ENCODE results near the gene SLC5A11.
"Not testable (repeated sequence)": the region's sequence is repeated elsewhere in the genome, so short reads cannot be mapped to it uniquely, and the experiment has no call there.

Gene SLC5A11

DNA sequence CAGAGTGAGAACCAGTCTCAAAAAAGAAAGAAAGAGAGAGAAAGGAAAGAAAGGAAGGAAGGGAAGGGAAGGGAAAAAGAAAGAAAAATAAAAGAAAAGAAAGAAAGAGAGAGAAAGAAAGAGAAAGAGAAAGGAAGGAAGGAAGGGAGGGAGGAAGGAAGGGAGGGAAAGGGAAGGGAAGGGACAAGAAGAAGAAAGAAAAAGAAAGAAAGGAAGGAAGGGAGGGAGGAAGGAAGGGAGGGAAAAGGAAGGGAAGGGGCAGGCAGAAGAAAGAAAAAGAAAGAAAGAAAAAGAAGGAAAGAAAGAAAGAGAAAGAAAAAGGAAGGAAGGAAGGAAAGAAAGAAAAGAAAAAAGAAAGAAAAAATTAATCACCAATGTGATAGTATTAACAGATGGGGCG is 15.7 kb downstream of the SLC5A11 start:
- no peak for DNase-seq (ENCODE audit: low read depth)

- DNase-seq (ENCODE audit: low read depth) = no peak
These were observed 18.0 kb downstream of the SLC5A11 start for GRCh38 chr16:24863582-24864437.

DNA sequence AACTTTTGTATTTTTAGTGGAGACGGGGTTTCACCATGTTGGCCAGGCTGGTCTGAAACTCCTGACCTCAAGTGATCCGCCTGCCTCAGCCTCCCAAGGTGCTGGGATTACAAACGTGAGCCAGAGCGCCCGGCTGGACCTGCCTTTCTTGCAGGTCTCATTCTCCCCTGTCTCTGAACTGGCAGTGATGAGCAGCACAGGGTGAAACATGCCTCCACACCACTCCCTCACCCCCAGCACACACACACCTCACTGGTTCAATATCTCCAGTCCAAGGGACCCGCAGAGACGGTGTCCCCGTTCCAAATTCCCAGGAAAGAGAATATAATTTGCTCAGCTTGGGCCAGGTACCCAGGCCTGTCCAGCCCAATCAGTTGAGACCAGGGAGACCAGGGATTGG is 23.3 kb downstream of the SLC5A11 start:
- DNase-seq (ENCODE audit: low read depth) = no peak

DNA sequence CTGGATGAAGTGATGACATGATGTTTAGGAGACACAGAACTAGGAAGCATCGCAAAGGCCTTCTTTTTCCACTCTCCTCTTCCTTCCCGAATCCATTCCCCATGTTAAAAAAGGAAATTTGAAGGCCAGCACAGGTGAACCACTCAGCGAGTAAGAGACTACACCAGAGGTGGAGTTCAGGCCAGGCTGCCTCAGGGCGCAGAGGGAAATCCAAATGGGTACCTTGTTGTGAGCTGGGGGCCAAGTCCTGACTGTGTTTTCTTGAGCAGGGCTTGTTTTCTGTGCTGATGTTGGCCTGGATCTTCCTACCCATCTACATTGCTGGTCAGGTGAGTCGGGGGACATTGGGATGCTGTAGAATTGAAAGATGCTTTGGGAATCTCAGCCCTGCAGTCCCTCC is 26.1 kb downstream of the SLC5A11 start:
- no peak for DNase-seq (ENCODE audit: low read depth)

- no peak for DNase-seq (ENCODE audit: low read depth)
These were observed 27.3 kb downstream of the SLC5A11 start for GRCh38 chr16:24873028-24873427.

GRCh38 chr16:24875466-24875865 is 29.7 kb downstream of the SLC5A11 start:
- DNase-seq (ENCODE audit: low read depth) = no peak

DNA sequence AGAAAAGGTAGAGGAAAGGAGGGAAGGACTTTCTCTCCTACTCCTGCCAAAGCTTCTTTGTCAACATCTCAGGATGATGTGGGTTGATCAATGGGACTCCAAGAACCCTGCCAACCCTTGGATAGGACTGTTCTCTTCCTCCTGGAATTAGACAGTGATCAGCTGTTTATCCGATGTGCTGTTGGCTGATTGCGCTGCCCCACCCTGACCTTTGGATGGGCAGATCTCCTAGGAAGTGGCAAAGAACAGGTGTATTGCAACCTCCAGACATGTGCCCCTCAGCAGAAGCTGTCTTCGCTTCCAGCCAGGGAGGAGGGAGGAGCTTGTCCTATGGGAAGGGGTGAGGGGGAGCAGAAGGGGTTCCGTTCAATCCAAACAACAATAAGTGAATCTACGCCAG is 30.5 kb downstream of the SLC5A11 start:
- no peak for DNase-seq (ENCODE audit: low read depth)

GRCh38 chr16:24879684-24880083 is 33.9 kb downstream of the SLC5A11 start:
- no peak for DNase-seq (ENCODE audit: low read depth)

- DNase-seq (ENCODE audit: low read depth) = no peak
These were observed 38.0 kb downstream of the SLC5A11 start for GRCh38 chr16:24883714-24884151.

- DNase-seq (ENCODE audit: low read depth) = no peak
These were observed 41.7 kb downstream of the SLC5A11 start for GRCh38 chr16:24887472-24887871.

- no peak for DNase-seq (ENCODE audit: low read depth)
These were observed 45.0 kb downstream of the SLC5A11 start for GRCh38 chr16:24890746-24891145.

GRCh38 chr16:24896439-24896838 is 50.7 kb downstream of the SLC5A11 start:
- no peak for DNase-seq (ENCODE audit: low read depth)

GRCh38 chr16:24897522-24897921 is 51.8 kb downstream of the SLC5A11 start:
- not testable (repeated sequence) for DNase-seq (ENCODE audit: low read depth)

- DNase-seq (ENCODE audit: low read depth) = no peak
These were observed 54.5 kb downstream of the SLC5A11 start for GRCh38 chr16:24900230-24900629.

DNA sequence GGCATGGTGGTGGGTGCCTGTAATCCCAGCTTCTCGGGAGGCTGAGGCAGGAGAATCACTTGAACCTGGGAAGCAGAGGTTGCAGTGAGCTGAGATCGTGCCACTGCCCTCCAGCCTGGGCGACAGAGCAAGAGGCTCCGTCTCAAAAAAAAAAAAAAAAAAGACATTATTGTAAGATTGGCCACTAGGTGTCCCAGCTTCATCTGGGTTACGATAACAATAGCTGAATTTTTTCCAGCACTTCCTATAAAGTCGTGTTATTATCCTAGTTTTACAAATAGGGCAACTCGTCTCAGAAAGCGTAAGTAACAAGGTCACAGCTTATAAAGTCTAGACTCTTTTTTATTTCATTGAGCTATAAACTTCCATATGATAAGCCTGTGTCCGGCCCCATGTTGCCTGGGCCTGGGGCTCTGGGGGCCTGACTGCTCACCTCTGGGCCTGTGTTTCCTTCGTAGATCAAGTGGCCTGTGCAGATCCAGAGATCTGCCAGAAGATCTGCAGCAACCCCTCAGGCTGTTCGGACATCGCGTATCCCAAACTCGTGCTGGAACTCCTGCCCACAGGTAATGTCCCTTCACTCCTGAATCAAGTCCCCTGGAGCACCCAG is 60.5 kb downstream of the SLC5A11 start:
- DNase-seq (ENCODE audit: low read depth) = no peak

DNA sequence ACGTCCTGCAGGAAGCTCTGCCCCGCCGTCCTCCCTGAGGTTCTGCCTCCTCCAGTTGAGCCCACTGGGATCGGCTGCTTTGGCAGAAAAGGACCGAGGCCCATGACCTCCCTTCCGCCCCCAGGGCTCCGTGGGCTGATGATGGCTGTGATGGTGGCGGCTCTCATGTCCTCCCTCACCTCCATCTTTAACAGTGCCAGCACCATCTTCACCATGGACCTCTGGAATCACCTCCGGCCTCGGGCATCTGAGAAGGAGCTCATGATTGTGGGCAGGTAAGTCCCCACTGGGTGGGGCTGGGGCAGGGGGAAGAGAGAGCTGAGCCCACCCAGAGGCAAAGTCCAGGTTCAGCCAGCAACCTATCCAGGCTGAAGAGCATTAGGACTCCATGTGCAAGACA is 61.1 kb downstream of the SLC5A11 start:
- no peak for DNase-seq (ENCODE audit: low read depth)

DNA sequence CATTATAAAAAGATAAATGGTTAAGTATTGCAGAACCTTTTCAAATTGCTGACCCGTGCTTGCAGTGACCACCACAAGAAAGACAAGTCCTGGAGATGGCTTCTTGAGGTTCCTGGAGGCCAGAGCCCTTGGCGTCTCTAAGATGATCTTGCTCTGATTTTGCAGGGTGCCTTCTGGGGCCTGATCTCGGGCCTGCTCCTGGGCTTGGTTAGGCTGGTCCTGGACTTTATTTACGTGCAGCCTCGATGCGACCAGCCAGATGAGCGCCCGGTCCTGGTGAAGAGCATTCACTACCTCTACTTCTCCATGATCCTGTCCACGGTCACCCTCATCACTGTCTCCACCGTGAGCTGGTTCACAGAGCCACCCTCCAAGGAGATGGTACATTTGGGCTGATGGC is 63.0 kb downstream of the SLC5A11 start:
- DNase-seq (ENCODE audit: low read depth) = no peak

DNA sequence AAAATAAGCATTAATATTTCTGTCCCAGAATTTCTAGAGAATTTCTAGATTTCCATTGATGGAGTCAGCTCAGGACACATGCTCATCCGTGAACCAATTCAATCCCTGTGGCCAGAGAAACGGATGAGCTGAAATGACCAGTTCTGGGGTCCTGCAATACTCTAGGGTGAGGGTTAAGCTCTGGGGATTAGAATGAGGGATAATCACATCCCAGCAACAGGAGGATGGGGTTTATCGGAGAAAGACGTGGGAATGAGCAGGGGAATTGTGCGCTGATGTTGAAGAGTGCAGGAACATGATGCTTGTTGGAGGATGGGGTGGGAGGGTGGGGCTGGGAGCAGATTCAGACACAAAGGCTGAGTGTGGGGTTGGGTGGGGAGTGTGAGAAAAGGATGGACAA is 64.1 kb downstream of the SLC5A11 start:
- no peak for DNase-seq (ENCODE audit: low read depth)

DNA sequence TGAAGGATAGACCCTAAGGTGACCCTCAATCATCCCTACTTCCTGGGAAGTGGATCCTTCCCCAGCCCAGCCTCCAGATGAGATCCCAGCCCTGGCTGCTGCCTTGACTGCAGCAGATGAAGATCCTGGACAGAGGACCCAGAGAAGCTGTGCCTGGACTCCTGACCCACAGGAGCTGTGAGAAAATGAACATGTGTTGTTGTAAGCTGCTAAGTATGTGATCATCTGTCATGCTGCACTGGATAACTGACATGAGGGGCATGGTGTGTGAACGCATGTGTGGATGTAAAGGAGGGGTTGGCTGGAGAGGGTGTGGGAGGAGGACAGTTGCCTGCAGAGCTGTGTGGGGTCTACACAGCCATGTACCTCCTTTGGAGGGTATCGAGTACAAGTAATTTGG is 69.3 kb downstream of the SLC5A11 start:
- no peak for DNase-seq (ENCODE audit: low read depth)

DNA sequence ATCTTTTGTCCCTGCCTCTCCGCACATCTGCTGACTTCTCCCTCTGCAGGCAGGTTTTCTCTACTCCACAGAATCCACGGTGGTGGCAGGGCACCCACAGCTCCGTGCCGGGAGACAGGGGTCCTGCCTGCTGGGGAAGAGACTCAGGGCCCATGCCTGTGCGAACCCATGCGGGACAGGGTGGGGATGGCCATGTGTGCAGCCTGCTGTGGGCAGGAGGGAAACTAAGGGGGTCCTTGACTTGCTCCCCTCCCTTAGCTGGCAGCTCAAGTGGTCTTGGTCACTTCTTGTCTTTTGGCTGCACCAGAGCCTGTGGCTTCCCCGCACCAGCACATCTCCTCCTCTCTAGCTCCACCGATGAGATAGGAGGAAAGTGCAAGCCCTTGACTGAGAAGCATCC is 69.8 kb downstream of the SLC5A11 start:
- DNase-seq (ENCODE audit: low read depth) = no peak

GRCh38 chr16:24917236-24917635 is 71.5 kb downstream of the SLC5A11 start:
- DNase-seq (ENCODE audit: low read depth) = no peak

- DNase-seq (ENCODE audit: low read depth) = no peak
These were observed 72.1 kb downstream of the SLC5A11 start for GRCh38 chr16:24917891-24918290.

GRCh38 chr16:24918641-24919040 is 72.9 kb downstream of the SLC5A11 start:
- no peak for DNase-seq (ENCODE audit: low read depth)

DNA sequence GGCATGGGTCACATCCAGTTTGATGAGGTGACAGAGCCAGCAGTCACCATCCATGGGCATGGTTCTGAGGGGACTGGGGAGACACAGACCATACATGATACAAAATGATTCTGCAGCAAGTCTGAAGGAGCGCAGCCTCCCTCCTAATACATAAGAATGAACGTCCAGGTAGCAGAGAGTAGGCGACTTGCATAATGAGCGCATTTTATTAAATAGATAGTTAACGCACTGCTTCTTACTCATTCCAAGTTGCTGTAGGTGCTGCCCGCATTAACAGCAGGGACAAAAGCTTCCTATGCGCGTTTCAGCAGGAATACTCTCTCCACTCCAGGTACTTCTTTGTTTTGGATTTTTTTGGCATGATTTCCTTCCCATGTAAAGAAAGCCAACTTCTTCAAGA is 73.8 kb downstream of the SLC5A11 start:
- DNase-seq (ENCODE audit: low read depth) = no peak
